NCI-H1694 (cell line): ENCODE measurements around the gene CLIP3.
"Not testable (repeated sequence)": the region's sequence is repeated elsewhere in the genome, so short reads cannot be mapped to it uniquely, and the experiment has no call there.

Source experiments
- DNase-seq: peaks from one replicate; lab custom pipeline; 2025; lab: John Stamatoyannopoulos, UW

CLIP3 gene

DNA sequence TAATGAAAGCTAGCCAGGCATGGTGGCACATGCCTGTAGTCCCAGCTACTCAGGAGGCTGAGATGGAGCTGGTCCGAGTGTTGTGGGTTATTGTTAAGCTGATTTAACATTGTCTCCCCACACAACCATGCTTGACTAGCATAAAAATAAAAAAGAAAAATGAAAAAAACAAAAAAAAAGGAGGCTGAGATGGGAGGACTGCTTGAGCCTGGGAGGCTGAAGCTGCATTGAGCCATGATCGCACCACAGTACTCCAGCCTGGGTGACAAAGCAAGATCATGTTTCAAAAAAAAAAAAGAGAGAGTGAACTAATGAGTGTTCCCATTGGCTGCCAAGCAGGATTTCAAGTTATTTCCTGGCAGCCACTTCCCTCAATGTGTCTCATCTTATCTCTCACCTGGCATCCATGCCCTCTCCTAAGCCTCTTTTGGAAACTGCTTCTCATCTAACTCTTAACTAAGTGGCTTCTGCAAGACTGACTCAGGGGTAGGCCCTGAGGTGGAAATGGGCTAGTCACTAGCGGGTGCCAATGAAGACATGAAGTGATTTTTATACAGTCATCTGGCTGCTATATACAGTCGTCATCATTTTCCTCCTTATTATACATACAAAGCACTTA is 16.5 kb upstream of the CLIP3 start:
- no peak for DNase-seq

DNA sequence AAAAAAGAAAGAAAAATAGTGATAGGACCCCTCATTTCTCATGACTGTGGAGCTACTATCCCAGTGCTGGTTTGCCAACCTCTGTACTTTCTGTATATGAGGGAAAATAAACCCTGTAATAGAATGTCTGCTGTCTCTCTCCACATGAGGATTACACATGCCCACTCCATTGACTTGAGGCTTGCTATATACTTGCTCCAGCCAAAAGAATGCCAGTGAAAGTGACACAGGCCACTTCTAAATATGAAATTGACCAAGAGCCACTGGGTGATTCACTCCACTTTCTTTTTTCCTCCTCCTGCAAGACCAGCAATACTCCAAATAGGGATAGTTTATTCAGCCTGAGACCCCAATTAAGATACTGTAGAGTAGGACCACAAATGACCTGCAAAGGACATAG is 15.2 kb upstream of the CLIP3 start:
- DNase-seq = no peak

DNA sequence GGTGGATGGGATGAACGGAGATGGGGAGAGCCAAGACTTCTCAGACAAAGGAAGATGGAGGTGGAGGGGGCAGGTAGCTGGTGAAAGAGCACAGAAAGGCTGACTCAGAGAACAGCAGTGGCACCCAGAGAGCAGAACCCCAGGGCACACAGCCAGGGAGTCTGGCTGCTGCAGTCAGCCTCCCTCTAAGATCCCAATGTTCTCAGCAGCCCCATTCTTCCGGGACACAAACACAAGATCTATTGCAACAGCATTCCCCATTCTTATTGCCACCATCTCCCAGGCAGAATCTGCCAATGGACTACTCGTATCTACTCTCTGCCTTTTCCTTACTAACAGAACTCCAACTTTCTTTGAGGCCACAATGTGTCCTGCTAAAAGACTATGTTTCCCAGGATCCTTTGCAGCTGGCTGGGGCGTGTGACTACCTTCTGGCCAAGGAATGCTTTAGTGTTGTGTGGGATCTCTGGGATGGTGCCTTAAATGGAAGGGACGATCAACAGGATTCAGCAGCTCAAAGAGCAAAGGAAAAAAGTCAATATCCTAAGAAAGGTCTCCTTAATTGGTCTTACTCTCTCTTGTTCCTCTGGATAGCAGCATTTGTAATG is 13.9 kb upstream of the CLIP3 start:
- no peak for DNase-seq

DNA sequence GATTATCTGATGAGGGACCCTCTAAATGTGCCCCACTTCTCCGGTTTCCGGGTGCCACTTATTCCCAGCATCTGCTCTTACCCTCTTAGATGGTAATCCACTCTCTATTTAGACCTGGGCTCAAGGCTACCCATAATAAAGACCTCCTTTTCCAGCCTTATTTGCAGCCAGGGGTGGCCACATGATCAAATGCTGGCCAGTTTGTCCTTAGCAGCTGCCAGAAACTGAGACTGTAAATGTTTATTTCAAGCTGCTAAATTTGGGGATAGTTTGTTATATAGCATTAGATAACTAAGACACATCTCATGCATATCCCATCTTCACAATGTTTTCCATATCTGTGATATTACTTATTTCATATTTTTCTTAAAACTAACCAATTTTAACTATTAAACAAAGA is 11.3 kb upstream of the CLIP3 start:
- DNase-seq = no peak

DNA sequence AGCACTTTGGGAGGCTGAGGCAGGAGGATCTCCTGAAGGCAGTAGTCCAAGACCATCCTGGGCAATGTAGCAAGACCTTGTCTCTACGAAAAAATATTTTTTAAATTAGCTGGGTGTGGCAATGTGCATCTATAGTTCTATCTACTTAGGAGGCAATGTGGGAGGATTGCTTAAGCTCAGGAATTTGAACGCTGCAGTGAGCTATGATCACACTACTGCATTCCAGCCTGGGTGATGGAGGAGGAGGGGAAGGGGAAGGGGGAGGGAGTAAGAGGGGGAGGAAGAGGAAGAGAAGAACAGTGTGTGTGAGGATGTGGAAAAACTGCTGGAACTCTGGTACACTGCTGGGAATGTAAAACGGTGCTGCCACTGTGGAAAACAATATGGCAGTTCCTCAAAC is 9.2 kb upstream of the CLIP3 start:
- DNase-seq = no peak

DNA sequence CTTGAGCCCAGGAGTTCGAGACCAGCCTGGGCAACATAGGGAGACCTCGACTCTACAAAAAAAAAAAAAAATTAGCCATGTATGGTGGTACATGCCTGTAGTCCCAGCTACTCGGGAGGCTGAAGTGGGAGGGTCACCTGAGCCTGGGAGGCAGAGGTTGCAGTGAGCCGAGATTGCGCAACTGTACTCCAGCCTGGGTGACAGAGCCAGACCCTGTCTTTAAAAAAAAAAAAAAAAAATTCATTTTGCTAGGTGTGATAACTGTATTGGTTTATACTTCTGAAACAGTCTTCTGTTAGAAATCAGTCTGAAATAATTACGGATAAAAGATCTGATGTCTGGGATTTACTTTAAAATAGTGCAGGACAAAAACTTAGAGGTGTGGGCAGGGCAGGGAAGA is 8.4 kb upstream of the CLIP3 start:
- not testable (repeated sequence) for DNase-seq

DNA sequence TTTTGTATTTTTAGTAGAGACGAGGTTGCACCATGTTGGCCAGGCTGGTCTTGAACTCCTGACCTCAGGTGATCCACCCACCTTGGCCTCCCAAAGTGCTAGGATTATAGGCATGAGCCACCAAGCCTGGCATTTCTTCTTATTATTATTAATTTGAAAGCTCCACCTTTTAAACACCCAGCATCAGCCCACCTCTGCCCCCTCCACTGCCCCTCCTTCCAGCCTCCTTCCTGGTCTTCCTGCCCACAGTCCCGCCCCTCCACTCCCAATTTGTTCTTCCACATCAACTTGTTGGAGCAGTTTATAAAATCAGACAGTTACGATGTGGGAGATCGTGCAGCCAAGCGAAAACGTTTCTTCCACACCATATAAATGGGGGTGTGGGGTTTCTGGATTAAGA is 7.8 kb upstream of the CLIP3 start:
- no peak for DNase-seq

DNA sequence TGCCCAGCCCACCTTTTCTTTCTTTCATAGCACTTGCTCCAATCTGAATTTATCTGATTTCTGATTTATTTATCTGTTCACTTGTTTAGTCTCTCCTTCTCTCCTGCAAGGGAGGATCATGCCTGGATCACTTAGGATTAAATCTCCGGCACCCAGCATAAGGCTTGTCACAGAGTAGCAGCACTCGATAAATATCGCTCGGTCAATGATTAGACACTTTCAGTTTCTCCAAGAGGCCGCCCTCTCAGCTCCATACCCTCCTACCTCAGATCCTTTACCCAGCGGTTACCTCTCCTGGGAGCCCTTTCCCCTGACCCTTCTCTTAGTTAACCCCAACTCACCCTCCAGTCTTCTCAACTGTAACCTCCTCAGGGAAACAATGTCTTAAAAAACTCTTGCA is 1.4 kb downstream of the CLIP3 start:
- DNase-seq = no peak

DNA sequence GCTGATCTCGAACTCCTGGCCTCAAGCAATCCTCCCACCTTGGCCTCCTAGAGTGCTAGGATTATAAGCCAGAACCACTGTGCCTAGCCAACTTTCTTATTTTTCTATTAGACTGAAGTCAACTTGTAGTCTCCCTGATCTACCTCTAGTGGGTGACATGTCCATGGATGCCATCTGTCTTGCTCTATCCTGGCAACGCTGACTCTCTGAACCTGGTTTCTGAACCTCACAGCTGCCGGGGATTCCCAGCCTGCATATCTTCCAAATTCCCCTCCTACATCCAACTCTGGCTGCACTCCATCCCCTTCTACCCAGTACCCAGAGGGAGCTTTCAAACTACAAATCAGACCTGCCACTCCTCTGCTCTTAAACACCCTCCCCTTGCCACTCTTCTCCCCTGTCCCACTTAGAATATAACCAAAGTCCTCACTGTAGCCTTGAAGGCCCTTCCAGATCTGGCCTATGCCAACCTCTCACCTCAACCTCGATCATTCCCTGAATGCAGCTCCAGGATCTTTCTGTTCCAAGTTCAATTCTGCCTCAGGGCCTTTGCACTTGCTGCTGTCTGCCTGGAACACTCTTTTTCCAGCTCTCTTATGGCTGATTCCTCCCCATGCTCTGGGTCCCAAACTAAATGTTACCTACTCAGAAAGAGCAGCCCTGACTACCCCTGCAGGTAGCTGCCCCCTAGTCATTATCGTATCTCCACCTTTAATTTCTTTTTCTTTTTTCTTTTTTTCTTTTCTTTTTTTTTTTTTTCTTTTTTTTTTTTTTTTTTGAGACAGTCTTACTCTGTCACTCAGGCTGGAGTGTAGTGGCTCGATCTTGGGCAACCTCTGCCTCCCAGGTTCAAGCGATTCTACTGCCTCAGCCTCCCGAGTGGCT is 2.2 kb downstream of the CLIP3 start:
- DNase-seq = peak; percentile 69

DNA sequence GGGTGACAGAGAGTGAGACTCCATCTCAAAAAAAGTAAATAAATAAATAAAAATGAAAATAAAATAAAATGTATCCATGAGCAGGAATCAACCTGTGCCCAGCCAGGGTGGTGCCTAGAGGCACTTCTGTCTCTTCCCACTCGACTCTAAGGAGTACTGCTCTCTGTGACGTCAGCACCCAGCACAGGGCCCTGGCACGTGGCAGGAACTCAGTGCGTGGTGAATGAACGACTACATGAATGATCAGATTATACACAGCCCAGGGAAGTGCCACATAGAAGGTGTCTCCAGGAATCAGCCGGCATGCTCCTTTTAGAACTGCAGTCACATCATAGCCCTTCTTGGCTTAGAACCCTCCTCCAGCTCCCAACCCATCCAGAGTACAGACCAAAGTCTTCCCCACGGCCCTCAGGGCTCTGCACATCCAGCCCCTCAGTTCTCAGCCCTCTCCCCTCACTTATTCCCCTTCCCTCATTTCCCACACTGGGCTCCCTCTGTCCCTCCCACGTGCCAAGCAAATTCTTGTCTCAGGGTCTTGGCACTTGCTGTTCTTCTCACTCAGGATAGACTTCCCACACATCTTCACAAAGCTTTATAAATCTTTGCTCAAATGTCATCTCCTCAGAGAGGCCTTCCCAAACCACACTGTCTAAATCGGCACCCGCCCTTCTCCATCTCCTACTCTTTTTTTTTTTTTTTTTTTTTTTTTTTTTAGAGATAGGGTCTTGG is 4.2 kb downstream of the CLIP3 start:
- no peak for DNase-seq

DNA sequence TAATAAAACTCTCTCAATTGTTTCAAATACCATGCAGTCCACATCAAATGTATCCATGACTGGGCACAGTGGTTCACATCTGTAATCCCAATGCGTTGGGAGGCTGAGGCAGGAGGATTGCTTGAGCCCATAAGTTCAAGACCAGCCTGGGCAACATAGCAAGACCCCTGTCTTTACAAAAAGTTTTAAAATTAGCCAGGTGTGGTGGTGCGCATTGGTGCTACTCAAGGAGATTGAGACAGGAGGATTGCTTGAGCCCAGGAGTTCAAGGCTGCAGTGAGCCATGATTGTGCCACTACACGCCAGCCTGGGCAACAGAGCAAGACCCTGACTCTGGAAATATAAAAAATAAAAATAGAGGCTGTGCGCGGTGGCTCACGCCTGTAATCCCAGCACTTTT is 5.0 kb downstream of the CLIP3 start:
- no peak for DNase-seq

DNA sequence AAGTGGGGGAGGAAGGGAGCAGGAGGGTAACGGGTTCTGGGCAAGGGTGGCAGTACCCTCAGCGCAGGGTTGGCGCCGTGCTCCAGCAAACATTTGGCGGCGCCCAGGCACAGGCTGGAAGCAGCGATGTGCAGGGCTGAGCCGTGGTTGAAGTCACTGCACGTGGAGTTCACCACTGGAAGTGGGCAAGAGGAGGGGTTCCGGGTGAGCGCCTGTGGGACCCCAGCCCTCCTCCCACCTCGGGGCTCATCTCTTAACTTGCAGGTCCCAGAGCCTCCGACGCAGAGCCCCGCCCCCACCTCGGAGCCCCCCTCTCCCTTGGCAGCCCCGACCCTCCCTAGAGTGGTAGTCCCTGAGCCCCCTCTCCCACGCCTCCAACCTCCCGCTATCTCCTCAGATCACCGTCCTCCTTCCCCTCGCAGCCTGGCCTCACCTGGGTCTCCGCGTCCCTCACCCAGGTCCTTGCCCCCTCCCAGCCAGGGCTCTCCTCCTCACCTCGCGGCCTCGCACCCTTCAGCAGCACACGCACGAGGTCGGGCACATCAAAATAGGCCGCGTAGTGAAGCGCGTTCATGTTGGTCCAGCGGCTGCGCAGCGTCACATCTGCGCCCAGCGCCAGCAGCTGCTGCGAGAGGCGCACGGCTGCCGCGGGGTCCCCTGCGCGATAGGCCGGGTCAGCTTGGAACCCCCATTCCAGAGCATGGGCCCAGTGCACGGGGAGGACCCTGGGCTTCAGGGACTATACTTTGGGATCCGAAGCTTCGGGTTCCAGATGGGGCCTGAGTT is 6.4 kb downstream of the CLIP3 start:
- DNase-seq = no peak

DNA sequence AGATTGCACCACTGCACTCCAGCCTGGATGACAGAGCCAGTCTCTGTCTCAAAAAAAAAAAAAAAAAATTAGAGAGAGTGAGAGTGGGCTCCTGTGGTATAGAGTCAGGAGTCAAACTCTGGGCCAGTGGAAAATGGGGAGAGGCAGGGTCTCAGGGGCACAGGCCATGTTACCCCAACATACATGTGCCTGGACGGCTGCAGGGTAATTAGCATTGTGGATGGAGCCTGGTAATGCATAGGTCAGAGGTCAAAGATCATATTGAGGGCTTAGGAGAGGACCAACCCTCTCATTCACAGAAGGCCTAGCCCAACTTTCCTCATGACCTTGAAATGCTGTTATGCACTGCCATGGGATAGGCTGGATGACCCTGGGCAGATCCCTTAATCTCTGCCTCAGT is 7.1 kb downstream of the CLIP3 start:
- no peak for DNase-seq

DNA sequence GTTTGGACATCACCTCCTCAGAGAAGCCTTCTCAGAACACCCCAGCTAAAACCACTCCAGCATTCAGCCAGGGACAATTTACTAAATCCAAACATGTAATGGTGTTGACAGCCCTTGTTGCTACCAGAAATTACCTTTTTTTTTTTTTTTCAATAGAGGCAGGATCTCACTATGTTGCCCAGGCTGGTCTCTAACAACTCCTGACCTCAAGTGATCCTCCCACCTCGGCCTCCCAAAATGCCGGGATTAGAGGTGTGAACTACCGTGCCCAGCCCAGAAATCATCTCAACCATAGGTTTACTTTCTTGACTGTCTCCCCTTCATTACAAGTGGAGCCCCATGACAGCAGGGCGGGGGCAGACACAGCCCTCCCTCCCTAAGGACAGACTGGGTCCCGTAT is 9.2 kb downstream of the CLIP3 start:
- DNase-seq = no peak

DNA sequence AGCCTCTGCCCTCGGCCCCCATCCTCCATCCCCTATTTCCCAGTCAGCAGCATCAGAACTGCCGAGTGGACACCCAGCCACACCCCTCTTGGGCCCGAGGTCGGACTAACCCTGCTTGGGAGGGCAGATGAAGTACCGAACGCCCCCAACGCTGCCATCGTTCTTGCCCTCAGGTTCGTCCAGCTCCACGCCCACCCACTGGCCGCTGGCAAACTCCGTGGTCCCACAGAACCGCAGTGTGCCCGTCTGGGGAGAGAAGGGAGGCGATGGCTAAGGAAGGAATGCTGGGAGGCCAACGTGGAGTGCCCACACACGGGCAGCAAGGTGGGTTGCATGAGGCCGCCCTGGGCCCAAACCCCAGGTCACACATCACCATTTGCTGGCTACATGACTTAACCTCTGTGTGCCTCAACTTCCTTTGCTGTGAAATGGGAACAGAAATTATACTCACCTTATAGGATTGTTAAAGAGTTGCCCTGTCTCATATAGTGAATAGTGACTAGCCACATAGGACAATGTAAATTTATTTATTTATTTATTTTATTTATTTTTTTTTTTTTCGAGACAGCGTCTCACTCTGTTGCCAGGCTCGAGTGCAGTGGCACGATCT is 13.5 kb downstream of the CLIP3 start:
- DNase-seq = no peak

DNA sequence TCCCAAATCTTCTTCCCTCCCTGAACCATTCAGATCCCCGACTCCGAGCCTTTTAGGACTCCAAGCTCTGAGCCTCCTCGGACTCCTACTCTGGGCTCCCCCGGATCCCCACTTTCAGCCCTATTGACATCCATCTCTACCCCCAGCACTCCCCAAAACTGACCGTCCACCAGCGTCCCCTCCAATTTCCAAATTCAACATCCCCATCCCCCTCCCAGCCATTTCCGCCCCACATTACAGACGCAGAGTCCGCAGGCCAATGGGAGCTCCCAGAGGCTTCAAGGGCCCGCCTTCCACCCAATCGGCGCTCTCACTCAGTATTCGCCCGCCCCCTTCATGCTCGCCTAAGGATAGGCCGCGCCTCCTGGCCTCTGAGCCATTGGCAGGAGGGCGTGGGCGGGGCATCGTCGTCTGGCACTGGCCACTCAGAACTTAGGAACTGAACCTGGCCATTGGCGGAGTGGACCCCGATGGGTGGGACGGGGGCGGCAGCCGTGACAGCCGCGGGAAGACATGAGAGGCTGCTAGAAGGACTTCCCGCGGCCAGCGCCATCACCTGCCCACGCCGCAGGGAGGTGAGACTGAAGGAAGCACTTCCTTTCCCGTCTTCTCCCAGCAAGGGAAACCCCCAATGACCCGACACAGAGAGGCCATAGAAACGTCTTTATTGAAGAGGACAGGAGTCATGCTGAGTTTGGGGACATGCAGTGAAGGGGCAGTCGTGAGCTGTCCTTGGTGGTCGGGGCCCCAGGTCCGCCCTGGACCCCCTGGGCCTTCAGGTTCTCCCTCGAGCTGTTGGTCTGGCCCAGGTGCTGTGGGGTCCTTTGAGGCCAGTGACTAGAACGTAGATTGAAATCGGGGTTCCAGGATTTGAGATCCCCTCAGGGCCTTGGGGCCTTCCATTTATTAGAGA is 18.4 kb downstream of the CLIP3 start, which contains the start of gene ALKBH6:
ALKBH6 (minus strand) TSS at position 202 of the 913 bp plus-strand sequence. CDS start 816 bp downstream, outside the sequence.
- DNase-seq = peak; percentile 99

DNA sequence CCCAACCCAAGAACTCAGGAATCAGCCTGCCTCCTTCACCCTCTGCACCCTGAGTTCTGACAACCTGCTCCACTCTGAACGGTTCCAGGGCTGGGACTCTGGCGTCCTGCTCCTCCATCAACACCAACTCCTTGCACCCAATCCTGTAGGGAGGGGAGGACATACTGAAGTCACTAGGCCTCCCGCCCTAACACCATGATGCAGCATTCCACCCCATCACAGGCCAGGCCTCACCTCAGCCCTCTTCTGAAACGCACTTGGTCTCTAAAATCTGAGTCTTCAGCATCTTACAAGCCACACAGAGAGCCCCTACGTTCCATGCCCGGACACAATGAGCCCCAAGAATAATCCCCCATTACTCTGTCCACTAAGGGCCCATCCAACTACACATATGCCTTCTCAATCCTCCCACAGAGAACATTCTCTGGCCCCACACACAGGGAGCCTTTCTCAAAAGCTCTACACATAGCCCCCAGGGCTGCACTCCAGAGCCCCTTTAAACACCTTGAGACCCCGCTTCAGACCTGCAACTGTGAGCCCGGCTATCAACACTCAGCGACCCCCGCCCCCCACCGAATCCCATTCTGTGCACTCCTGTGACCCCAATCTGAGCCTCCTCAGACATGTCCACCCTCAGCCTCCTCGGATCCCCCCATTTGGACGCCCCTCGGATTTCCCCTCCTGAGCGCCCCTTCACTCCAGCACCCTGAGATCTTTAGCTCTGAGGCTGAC is 19.2 kb downstream of the CLIP3 start:
- no peak for DNase-seq

DNA sequence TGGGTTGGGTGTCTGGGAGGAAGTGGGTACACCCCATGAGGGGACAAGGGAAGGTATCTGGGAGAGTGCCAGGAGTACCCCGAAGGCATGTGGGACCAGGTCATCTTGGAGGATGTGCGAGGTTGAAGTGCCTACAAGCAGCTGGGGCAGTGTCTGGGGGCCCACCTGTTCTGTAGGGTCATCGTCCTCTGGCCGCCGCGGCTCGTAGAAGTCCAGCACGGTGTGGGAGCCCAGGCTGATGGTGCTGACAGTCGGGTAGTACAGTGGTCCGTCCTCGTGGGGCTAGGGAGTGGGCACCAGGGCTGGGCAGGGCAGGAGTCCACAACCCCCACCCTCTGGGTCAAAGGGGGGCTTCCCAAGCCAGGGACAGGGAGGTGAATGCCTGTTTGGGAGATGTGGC is 22.3 kb downstream of the CLIP3 start:
- no peak for DNase-seq

DNA sequence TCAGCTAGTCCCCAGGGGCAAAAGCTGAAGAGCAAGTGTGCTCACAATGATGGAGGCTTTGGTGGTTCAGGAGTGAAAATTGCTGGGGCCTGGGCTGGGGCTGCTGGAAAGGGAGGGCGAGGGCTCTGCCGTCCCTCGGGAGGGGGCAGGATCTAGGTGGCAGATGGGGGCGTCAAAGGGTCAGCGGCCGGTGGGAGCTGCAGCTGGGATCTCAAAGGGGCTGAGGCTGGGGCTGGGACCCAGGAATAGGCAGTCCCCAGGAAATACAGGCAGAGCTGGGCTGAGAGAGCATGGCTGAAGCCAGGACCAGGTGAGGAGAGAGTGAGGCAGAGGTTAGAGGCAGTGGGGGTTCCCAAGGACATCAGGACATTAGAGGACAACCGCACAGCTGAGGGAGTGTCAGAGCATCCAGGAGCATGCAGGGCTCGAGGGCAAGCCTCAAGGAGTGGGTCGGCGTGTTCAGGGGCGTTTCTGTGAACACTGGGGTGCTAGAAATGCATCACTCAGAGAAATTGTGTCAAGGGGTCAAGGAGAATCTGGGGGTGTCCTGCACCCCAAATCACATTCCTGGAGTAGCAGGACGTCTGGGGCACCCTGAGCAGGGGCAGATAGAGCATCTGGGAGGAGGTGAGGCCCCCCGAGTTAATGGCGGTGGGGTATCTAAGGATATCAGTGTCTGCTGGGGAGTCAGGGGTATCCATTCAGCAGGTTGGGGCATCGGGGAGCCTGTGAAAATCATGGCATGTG is 22.9 kb downstream of the CLIP3 start:
- no peak for DNase-seq
